ENCODE data around the gene ZNF189.

Gene ZNF189

DNA sequence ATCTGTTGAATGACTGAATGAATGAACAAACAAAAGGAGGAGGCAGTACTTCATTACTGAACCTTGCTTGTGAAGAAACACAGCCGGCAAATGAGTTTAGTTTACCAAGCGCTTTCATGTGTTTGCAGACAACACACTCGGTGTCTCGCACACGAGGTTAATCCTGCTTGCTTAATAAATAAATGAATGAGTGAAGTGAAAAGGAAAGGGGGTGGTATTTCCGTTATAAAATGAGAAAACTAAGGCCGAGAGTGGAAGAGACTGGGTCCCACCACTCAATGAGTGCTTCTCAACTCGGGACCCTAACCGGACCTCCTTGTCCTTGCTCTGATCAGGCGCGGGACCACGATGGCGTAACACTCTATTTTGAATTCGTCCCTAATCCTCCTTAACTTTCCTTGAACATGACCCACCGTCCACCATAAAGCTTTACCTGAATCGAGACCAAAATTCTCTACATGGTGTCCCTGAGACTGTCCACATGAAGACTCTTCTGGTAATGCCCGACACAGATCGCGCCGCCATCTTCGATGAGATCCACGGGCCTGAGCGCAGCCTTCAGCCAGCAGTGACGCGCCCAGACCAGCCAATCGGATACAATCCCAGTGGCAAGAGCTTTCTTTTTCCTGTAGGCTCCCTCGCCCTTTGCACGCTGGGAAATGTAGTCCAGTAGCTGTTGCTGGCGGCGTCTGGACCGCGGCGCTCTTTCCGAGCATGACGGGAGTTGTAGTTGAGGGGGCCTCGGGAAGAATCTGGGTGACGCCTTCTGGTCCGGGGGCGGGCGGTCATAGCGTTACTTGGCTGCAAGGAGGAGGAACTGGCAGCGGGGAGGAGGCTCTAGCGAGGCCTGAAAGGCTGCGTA, at the start of gene ZNF189, which contains the start of gene MRPL50:
TSS of gene ZNF189 (plus strand) at position 784 of the 862 bp plus-strand sequence. CDS start 306 bp downstream, outside the sequence.
TSS of gene MRPL50 (minus strand) at position 551 of the 862 bp plus-strand sequence. CDS start at position 525, 26 bp downstream.
- DNase-seq: peak; percentile 97 to 98

DNA sequence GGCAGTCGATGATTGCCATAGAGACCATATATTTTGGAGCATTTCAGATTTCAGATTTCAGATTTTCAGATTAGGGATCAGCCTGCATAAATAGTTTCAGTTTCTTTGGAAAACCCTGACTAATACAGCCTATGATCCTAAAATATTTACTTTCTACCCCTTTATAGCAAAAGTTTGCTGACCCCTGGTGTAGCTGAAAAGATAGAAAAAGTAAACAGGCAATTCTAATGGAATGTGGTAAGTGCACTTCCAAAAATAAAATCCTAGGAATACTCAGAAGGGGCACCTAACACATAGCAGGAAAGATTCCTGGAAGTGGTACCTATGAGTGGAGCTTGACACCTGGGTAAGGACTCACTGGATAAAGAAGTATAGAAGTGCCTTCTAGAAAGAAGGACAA, 48.4 kb upstream of the ZNF189 start:
- DNase-seq: no peak

DNA sequence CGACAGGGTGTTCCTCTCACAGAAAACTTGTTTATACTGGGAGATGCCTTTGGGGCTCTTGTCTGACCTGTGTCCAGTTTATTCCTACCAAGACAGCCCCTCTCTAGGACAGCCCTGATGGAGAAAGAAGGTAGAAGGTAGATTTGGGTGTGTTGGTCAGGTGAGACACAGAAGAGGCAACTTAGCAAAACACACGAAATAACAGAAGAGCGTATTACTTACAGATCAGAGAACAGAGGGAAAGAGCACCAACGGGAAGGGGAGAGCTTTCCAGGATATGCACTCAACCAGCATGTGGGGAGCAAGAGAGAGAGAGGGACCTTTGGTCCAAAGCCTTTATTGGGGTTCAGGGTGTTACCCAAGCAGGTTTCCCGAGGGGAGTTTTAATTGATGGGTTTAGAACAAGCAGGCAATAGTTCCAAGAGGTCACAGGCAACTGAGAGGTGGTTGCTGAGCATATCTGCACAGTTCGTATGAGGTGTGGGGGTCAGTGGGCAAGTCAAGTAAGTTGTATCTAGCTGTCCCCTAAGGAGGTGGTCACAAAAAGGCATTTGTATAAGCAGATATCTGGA, 45.7 kb upstream of the ZNF189 start:
- no peak for DNase-seq

DNA sequence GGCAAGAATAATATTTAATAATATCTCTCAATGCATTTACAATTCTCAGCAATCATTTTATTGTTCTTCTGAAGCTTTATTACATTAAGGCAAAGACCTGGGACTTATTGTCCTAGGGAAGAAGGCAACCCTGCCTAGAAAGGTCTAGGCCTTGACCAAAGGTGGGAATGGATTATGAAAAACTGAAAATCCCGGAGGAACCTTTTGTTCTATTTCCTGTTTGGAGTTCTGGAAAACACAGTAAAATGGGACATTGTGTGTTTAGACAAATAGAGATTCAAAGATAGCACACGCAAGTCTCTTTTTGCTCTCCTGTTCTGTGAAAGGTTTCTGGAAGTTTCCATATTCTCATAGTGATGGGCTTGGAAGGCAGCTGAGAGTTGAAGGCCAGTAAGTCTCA, 45.0 kb upstream of the ZNF189 start:
- DNase-seq: no peak

DNA sequence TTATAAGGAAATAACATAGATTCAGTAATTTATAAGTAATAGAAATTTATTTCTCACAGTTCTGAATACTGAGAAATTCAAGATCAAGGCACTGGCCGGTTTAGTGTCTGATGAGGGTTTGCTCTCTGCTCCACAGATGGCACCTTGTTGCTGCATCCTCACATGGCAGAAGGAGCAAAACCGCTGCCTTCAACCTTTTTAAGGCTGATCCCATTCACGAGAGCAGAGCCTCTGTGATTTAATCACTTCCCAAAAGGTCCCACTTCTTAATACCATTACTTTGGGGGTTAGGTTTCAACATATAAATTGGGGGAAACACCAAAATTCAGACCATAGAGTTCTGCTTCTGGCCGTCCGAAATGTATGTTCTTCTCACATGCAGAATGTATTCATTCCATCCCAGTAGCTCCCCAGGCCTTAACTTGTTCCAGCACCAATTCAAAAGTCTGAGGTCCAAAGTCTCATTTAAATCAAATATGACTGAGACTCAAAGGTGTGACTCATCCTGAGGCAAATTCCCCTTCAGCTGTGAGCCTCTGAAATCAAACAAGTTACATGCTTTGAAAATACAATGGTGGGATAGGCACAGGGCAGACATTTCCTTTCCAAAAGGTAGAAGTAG, 44.4 kb upstream of the ZNF189 start:
- no peak for DNase-seq

GRCh38 chr9:101354765-101355708, 43.6 kb upstream of the ZNF189 start:
- no peak for DNase-seq

DNA sequence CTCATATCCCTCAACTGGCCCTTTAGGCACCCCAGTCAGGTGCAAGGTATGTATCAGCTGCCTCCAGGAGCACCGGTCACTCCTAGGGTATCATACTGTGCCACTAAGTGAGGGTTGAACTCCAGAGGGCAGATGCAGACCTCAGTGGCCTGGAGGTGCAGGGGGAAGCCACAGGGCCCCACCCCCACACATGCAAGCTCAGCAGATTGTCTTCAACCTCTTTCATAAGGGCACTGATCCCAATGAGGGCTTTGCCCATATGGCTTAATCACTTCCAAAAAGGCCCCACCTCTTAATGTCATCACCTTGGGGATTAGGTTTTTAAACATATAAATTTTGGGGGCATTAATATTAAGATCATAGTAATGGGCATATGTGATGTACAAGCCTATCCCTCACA, 42.0 kb upstream of the ZNF189 start:
- no peak for DNase-seq

GRCh38 chr9:101359679-101360078, 39.0 kb upstream of the ZNF189 start:
- no peak for DNase-seq

- no peak for DNase-seq
Measured at GRCh38 chr9:101360647-101361046, 38.0 kb upstream of the ZNF189 start.

DNA sequence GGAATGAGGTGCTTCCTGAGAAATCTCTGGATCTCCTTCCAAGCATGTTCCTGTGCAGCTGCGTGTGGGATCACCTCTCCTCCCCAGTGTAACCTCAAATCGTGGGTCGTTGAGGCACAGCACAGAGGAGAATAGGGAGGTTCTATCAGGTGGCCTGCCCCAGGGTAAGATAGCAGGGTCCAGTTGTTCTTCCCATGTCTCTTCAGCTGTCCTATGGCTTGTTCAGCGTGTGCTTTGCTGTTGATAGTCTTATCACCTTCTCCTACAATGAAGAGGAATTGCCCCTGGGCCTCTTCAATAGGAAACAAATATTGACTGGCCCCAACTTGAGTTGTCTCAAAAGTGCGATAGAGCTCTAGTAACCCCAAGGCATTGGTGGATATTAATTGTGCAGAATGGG, 36.2 kb upstream of the ZNF189 start:
- DNase-seq: no peak

DNA sequence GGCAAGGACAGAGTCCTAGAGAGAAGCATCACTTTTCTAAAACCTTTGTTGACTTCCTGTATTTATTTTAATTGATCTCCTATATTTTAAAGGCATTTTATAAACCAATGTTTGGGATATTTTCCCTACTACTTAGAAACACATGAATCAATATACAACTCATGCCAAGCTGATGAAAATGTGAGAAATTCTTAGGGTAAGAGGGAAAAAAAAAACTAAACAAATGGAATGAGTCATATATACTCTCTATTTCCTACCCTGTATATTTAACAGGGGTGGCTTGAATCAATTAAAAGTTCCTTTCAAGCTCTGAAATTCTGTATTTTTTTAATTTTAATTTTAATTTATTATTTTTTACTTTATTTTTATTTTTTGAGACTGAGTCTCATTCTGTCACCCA, 33.5 kb upstream of the ZNF189 start:
- no peak for DNase-seq

DNA sequence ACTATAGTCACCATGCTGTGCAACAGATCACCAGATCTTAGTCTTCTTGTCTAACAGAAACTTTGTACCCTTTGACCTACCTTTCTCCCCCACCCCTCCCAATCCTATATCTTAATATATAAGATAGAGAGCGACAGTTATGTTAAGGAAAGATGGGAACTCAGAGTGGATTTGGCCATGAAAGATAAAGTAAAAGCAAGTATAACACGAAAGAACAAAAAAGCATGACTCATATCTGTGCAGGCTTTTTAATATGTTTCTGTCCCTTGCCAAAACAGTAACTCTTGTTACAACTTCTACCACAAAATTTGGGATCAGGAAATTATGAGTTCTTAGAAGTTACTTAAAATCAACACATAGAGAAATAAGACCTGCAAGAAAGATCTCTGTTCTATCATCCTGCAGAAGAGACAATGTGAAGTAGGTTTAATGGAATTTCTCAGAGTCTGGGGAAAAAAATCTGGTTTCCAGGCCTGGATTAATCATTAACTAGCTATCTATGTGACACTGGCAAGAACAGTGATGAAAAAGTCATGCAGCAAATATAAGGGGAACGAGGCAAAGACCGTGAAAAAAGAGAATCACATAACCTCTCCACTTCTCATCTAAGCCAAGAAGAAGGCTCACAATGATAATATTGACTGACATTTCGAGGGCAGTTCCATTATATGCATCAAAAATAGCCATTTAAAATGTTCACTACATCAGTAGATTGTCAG, 32.5 kb upstream of the ZNF189 start:
- DNase-seq: no peak

DNA sequence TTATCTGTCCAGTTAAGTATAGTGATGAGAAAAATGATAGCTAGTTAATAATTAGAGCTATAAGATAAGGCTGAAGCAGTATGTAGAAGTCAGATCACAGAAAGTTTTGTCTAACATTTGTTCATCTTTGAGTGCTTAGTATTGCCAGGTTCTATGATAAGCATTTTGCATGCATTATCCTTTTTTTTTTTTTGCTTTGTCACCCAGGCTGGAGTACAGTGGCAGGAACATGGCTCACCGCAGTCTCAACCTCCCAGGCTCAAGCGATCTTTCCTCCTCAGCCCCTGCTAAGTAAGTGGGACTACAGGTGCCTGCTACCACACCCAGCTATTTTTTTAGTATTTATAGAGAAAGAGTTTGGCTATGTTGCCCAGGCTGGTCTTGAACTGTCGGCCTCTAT, 31.3 kb upstream of the ZNF189 start:
- DNase-seq: no peak

- DNase-seq: no peak
Measured at GRCh38 chr9:101369286-101369685, 29.4 kb upstream of the ZNF189 start.

GRCh38 chr9:101369884-101370531, 28.6 kb upstream of the ZNF189 start:
- no peak for DNase-seq

- DNase-seq: no peak
Measured at GRCh38 chr9:101371813-101372212, 26.8 kb upstream of the ZNF189 start.

GRCh38 chr9:101372327-101373118, 26.1 kb upstream of the ZNF189 start:
- DNase-seq: no peak

- DNase-seq: no peak
Measured at GRCh38 chr9:101375546-101375945, 23.1 kb upstream of the ZNF189 start.

- DNase-seq: no peak
Measured at GRCh38 chr9:101376111-101376848, 22.4 kb upstream of the ZNF189 start.

DNA sequence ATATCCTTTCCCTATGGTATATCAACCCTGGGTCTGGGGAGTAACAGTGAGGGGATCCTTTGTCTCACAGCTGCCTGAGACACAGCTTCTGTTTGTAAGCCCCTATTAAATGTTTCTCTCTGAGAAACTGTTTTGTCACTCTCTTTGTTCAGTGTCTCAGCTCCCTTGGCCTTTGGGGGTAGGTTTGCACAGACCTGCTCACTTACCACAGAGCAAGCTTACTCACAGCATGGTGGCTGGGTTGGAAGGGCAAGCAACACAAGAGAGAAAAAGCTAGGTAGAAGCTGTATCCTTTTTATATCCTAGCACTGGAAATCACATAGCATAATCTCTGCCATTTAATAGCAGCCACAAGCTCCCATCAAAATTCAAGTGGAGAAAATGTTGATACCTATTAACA, 18.4 kb upstream of the ZNF189 start:
- DNase-seq: no peak
